Lower leg skin (tissue), 3 donors: ENCODE measurements around the gene GOSR1.

Experiments
- POLR2A ChIP-seq, 2 donors: fragments of 450-650 bp; IDR thresholded peaks; one replicate each; pipeline ENCODE4 v1.6.1; 2016 to 2017; ENCODE audit warnings: antibody characterized with exemption in 2 of 2, mild to moderate bottlenecking in 1 of 2, moderate library complexity in 1 of 2
- TF ChIP-seq, protein P1 (sequence below), 3 donors: fragments of 450-650 bp; IDR thresholded peaks; one replicate each; pipeline ENCODE4 v1.5.1; 2016; ENCODE audit warnings: antibody characterized with exemption in 3 of 3, mild to moderate bottlenecking in 3 of 3, moderate library complexity in 2 of 3

DNA sequence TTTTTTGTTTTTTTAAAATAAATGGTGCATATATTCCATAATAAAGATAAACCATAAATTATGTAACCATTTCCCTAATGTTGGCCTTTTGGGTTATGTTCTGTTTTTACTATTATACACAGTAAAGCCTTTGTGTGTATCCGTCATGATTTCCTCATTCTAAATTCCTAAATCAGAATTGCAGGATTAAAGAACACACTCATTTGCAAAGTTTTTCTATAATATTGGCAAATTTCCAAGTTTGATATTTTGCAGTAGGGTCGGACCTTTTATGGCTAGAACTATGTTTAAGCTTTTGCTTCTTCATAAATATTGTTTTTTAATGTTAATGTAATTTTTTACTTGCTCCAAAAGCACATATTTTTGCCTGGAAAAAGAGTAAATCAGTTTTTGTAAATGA lies 16.6 kb downstream of the GOSR1 start:
- no peak for TF ChIP-seq POLR2A (IDR thresholded peaks at IDR 0.05)
- TF ChIP-seq, protein P1, sequence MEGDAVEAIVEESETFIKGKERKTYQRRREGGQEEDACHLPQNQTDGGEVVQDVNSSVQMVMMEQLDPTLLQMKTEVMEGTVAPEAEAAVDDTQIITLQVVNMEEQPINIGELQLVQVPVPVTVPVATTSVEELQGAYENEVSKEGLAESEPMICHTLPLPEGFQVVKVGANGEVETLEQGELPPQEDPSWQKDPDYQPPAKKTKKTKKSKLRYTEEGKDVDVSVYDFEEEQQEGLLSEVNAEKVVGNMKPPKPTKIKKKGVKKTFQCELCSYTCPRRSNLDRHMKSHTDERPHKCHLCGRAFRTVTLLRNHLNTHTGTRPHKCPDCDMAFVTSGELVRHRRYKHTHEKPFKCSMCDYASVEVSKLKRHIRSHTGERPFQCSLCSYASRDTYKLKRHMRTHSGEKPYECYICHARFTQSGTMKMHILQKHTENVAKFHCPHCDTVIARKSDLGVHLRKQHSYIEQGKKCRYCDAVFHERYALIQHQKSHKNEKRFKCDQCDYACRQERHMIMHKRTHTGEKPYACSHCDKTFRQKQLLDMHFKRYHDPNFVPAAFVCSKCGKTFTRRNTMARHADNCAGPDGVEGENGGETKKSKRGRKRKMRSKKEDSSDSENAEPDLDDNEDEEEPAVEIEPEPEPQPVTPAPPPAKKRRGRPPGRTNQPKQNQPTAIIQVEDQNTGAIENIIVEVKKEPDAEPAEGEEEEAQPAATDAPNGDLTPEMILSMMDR (IDR thresholded peaks at IDR 0.05): no peak
